Tibial nerve (tissue), 4 donors: ENCODE results near the gene PTPRO. TPM values are rescaled to one million over a fixed set of nuclear protein-coding genes. Genes with fewer than 3 reads are reported as not detected.

Experiments used
- DNase-seq, 2 donors: peaks; one replicate each; pipeline ENCODE4 v3.0.0-alpha.2; 2019; ENCODE audit warnings: low spot score in 2 of 2
- H3K27ac ChIP-seq, 4 donors: fragments of 200-600 bp; sonication (generic) in 3 of 4; one replicate each; pipeline ENCODE4 v1.5.1; 2017 to 2019; ENCODE audit warnings: mild to moderate bottlenecking in 1 of 4
- H3K27me3 ChIP-seq, 2 donors: fragments of 200-600 bp; sonication (generic) in 1 of 2; one replicate each; pipeline versions ENCODE4 v1.5.1 to v1.6.0; 2017 to 2019
- H3K36me3 ChIP-seq, 3 donors: fragments of 200-600 bp; sonication (generic); one replicate each; pipeline ENCODE4 v1.5.1; 2018 to 2019
- H3K4me1 ChIP-seq, 4 donors: fragments of 200-600 bp; sonication (generic) in 3 of 4; one replicate each; pipeline ENCODE4 v1.5.1; 2017 to 2019
- H3K4me3 ChIP-seq, 4 donors: fragments of 200-600 bp; sonication (generic) in 3 of 4; one replicate each; pipeline ENCODE4 v1.5.1; 2017 to 2019; ENCODE audit warnings: mild to moderate bottlenecking in 1 of 4, moderate library complexity in 1 of 4
- H3K9me3 ChIP-seq, 4 donors: fragments of 200-600 bp; sonication (generic) in 3 of 4; one replicate each; pipeline ENCODE4 v1.5.1; 2017 to 2019
- EP300 ChIP-seq, 2 donors: sonication (generic); formaldehyde crosslinking; IDR thresholded peaks; one replicate each; pipeline ENCODE4 v1.6.1; 2017; ENCODE audit warnings: antibody characterized with exemption in 2 of 2, mild to moderate bottlenecking in 1 of 2
- POLR2A ChIP-seq, 2 donors: fragments of 450-650 bp; IDR thresholded peaks; one replicate each; pipeline ENCODE4 v1.6.1; 2017; ENCODE audit warnings: antibody characterized with exemption in 2 of 2, mild to moderate bottlenecking in 2 of 2, moderate library complexity in 2 of 2
- WGBS, 2 donors: methylation state at CpG; one replicate each; pipeline ENCODE4 v1.1.5; 2018; 5-methylcytosine and 5-hydroxymethylcytosine counted together
- total RNA-seq, 4 donors: library from RNA; depleted of rRNA; stranded (reverse); fragments of >200 nt; gene quantifications; one replicate each; pipeline ENCODE4 v1.1.0, GENCODE V29; 2016
- TF ChIP-seq, protein P1 (sequence below), 5 experiments: fragments of 200-600 bp in 3 of 5; fragments of 450-650 bp in 2 of 5; sonication (generic) in 3 of 5; IDR thresholded peaks; one replicate each; pipeline ENCODE4 v1.5.1; 2016 to 2019; ENCODE audit warnings: antibody characterized with exemption in 5 of 5, mild to moderate bottlenecking in 3 of 5, moderate library complexity in 2 of 5

PTPRO gene
- total RNA-seq, 4 donors from 2014 or later: 1.3 to 5.1 (median 2.0) TPM

DNA sequence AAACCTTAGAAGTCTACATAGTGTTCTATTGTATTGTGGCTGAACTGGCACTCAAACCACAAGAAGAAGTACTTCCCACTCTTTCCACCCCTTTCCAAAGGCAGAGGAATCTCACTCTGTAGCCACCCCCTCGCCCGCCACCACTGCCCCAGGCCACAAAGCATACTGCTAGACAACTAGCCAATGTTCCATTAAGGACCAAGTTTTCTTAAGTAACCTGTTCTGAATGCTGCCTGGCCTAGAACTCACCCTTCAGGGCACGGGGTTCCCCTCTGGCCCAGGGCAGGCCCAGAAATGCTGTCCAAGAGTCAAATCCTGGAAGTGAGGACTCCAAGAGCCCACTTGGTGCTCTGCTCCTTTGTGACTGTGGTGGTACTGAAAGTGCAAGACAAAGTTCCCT, 15.7 kb upstream of the PTPRO start:
- no peak overlapping the region for H3K27ac ChIP-seq
- peaks cover 0 to 25% (median 0%) of the 10 kb centered on the region in 4 donors for H3K9me3 ChIP-seq
- WGBS, 2 donors: 77 to 78% methylated on average over 3 of the region's 3 CpGs
- H3K36me3 ChIP-seq: no peaks in the 10 kb centered on the region
- H3K4me1 ChIP-seq: no peaks in the 10 kb centered on the region
- no peak for DNase-seq
- H3K4me3 ChIP-seq: no peak overlapping the region
- H3K27me3 ChIP-seq: no peaks in the 10 kb centered on the region
- TF ChIP-seq, protein P1, sequence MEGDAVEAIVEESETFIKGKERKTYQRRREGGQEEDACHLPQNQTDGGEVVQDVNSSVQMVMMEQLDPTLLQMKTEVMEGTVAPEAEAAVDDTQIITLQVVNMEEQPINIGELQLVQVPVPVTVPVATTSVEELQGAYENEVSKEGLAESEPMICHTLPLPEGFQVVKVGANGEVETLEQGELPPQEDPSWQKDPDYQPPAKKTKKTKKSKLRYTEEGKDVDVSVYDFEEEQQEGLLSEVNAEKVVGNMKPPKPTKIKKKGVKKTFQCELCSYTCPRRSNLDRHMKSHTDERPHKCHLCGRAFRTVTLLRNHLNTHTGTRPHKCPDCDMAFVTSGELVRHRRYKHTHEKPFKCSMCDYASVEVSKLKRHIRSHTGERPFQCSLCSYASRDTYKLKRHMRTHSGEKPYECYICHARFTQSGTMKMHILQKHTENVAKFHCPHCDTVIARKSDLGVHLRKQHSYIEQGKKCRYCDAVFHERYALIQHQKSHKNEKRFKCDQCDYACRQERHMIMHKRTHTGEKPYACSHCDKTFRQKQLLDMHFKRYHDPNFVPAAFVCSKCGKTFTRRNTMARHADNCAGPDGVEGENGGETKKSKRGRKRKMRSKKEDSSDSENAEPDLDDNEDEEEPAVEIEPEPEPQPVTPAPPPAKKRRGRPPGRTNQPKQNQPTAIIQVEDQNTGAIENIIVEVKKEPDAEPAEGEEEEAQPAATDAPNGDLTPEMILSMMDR (IDR thresholded peaks at IDR 0.05): no peak
- TF ChIP-seq POLR2A (IDR thresholded peaks at IDR 0.05) (no peak), EP300 (IDR thresholded peaks at IDR 0.05) (no peak)

DNA sequence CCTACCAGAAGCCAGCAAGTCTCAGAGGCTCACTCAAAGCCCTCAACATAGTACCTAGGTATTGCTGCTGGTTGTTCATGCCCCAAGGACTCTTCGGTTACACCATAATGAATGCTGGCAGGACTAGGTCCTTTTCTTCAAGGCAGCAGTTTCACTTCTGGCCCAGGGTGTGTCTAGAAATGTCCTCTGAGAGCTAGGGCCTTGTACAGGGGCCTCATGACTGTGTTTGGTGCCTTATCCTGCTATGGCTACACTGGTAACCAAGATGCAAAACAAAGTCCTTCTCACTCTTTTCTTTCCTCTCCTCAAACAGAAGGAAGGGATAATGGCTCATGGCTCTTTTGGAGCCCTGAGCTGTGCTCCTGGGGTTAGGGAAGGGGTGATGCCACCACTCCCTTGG, 15.2 kb upstream of the PTPRO start:
- no peak overlapping the region for H3K27ac ChIP-seq
- peaks cover 0 to 25% (median 0%) of the 10 kb centered on the region in 4 donors for H3K9me3 ChIP-seq
- no peaks in the 10 kb centered on the region for H3K36me3 ChIP-seq
- DNase-seq: no peak
- 100% methylated on average over 1 of the region's 1 CpG for WGBS, 2 donors
- H3K27me3 ChIP-seq: no peaks in the 10 kb centered on the region
- no peaks in the 10 kb centered on the region for H3K4me1 ChIP-seq
- TF ChIP-seq, protein P1 (IDR thresholded peaks at IDR 0.05): no peak
- TF ChIP-seq EP300 (IDR thresholded peaks at IDR 0.05) (no peak), POLR2A (IDR thresholded peaks at IDR 0.05) (no peak)
- H3K4me3 ChIP-seq: no peak overlapping the region

DNA sequence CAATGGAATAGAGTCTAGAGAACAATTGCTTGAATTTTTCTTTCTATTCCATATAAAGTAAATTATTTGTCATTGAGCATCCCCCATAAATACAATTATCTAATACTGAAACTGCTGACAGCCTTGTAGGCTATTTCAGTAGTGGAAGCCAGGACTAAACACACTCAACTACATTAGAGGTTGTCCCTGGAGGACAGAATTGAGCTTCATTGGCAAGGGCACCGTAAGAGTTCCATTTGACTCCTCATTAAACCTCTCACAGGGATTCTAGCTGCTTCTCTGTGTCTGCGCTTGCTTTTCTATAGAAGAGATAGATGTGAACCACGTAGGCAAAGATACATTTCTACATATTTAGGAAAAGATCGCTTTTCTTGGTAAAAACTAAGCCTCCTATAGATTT, 3.5 kb upstream of the PTPRO start:
- WGBS, 2 donors: 74 to 78% methylated on average over 4 of the region's 4 CpGs
- H3K4me1 ChIP-seq: peaks cover 0 to 14% (median 5%) of the 10 kb centered on the region in 4 donors
- H3K9me3 ChIP-seq: no peaks in the 10 kb centered on the region
- H3K27me3 ChIP-seq: peaks cover 0 to 31% of the 10 kb centered on the region in 2 donors
- no peak for DNase-seq
- TF ChIP-seq POLR2A (IDR thresholded peaks at IDR 0.05) (no peak), EP300 (IDR thresholded peaks at IDR 0.05) (no peak)
- TF ChIP-seq, protein P1 (IDR thresholded peaks at IDR 0.05): no peak
- H3K27ac ChIP-seq: no peak overlapping the region
- H3K4me3 ChIP-seq: no peak overlapping the region
- H3K36me3 ChIP-seq: no peaks in the 10 kb centered on the region

DNA sequence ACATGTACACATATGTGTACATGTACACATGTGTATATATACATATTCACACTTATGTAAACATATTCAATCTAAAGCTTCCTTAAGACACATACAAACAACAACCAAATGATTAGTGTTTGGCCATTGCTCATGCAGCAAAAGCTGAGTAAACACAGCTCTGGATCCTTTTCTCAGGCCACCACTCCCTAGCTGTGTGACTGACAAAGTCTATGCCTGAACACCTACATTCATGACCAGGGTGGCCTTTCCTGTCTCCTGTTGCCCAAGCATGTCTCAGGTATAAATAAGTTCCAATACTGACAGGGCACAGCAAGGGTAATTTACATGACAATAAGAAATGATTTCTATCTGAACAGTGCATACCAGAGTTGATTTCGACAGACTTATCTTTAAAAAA, 1.4 kb upstream of the PTPRO start:
- H3K36me3 ChIP-seq: no peaks in the 10 kb centered on the region
- H3K4me1 ChIP-seq: peaks cover 0 to 14% (median 5%) of the 10 kb centered on the region in 4 donors
- TF ChIP-seq, protein P1 (IDR thresholded peaks at IDR 0.05): no peak
- TF ChIP-seq EP300 (IDR thresholded peaks at IDR 0.05): no peak
- TF ChIP-seq POLR2A (IDR thresholded peaks at IDR 0.05): no peak
- H3K27me3 ChIP-seq: peaks cover 0 to 42% of the 10 kb centered on the region in 2 donors
- no peaks in the 10 kb centered on the region for H3K9me3 ChIP-seq
- H3K27ac ChIP-seq: no peak overlapping the region
- DNase-seq: no peak
- no peak overlapping the region for H3K4me3 ChIP-seq
- WGBS, 2 donors: 71 to 75% methylated on average over 1 of the region's 1 CpG

DNA sequence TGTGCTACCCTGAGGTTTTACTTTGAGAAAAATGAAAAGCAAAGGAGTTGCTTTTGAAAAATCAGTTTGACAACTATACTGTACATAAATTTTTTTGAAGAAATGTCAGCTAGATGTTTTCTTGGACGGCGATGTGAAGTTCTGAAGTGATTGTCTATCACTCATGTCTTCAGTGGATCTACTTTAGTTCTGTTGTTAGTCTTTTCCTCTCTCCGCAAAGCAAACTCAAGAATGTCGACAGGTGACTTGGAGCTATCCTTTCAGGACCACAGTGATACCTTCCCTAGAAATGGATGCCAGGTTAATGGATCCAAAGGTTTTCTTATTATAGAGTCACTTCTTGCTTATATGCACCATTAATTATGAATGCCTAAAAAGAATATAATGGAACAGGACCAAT, 1.2 kb downstream of the PTPRO start:
- Histone ChIP-seq H3K4me1 (peaks cover 0 to 14% (median 5%) of the 10 kb centered on the region in 4 donors), H3K9me3 (no peaks in the 10 kb centered on the region), H3K27me3 (peaks cover 0 to 30% of the 10 kb centered on the region in 2 donors), H3K4me3 (no peak overlapping the region), H3K27ac (no peak overlapping the region), H3K36me3 (no peaks in the 10 kb centered on the region)
- no peak for TF ChIP-seq EP300 (IDR thresholded peaks at IDR 0.05)
- DNase-seq: no peak
- WGBS, 2 donors: 20 to 21% methylated on average over 4 of the region's 4 CpGs

DNA sequence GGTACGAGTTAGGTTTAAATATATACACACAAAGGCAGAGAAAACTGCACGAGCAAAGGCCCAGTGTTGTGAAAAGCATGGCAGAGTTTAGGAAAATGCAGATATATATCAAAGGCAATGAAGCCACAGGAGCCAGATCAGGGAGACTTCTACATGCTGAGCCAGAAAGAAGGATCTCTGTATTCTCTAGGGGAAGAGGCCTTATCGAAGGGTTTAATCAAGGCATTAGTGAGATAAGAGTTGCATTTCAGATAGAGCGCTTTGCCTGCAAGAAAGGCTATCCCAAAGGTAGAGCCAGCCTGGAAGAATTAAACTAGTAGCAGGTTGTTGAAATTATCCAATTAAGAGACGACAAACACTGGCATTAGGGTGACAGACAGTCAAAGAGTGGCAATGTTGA, 7.6 kb downstream of the PTPRO start:
- Histone ChIP-seq H3K4me3 (no peak overlapping the region), H3K27ac (no peak overlapping the region), H3K27me3 (peaks cover 0 to under 1% of the 10 kb centered on the region in 2 donors), H3K4me1 (no peaks in the 10 kb centered on the region), H3K36me3 (no peaks in the 10 kb centered on the region), H3K9me3 (no peaks in the 10 kb centered on the region)
- DNase-seq: no peak
- 87 to 88% methylated on average over 5 of the region's 5 CpGs for WGBS, 2 donors
- TF ChIP-seq, protein P1 (IDR thresholded peaks at IDR 0.05): no peak
- TF ChIP-seq EP300 (IDR thresholded peaks at IDR 0.05) (no peak), POLR2A (IDR thresholded peaks at IDR 0.05) (no peak)
